C4-2B (cell line): ENCODE data around the gene TMEM161B.

Experiments used
- ZFX ChIP-seq: fragments of 450-650 bp; IDR thresholded peaks from 2 replicates; pipeline ENCODE4 v1.6.1; 2017
- TF ChIP-seq, protein P1 (sequence below): fragments of 450-650 bp; conservative IDR thresholded peaks from 2 replicates; pipeline ENCODE4 v1.5.1; 2017; ENCODE audit warnings: mild to moderate bottlenecking

DNA sequence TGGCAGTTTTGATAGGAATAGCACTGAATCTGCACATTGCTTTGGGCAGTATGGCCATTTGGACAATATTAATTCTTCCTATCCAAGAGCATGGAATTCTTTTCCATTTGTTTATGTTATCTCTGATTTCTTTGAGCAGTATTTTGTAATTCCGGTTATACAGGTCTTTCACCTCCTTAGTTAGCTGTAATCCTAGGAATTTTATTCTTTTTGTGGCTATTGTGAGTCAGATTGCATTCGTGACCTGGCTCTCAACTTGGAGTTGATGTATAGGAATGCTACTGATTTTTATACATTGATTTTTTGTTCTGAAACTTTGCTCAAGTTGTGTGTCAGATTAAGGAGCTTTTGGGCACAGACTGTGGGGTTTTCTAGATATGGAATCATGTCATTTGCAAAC lies 24.0 kb downstream of the TMEM161B start:
- TF ChIP-seq, protein P1, sequence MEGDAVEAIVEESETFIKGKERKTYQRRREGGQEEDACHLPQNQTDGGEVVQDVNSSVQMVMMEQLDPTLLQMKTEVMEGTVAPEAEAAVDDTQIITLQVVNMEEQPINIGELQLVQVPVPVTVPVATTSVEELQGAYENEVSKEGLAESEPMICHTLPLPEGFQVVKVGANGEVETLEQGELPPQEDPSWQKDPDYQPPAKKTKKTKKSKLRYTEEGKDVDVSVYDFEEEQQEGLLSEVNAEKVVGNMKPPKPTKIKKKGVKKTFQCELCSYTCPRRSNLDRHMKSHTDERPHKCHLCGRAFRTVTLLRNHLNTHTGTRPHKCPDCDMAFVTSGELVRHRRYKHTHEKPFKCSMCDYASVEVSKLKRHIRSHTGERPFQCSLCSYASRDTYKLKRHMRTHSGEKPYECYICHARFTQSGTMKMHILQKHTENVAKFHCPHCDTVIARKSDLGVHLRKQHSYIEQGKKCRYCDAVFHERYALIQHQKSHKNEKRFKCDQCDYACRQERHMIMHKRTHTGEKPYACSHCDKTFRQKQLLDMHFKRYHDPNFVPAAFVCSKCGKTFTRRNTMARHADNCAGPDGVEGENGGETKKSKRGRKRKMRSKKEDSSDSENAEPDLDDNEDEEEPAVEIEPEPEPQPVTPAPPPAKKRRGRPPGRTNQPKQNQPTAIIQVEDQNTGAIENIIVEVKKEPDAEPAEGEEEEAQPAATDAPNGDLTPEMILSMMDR: no peak
- TF ChIP-seq ZFX: no peak
